Ovary (tissue), 3 donors: ENCODE data around the gene MAPRE3.

Experiments
- EP300 ChIP-seq: sonication (generic); formaldehyde crosslinking; IDR thresholded peaks from one replicate; pipeline ENCODE4 v1.6.1; 2017; ENCODE audit warnings: antibody characterized with exemption
- TF ChIP-seq, protein P1 (sequence below), 3 donors: fragments of 450-650 bp in 2 of 3; fragments of 200-600 bp in 1 of 3; IDR thresholded peaks; one replicate each; pipeline versions ENCODE4 v1.5.1 to v1.8.0; 2016 to 2022; ENCODE audit warnings: antibody characterized with exemption in 3 of 3, mild to moderate bottlenecking in 1 of 3
- donor health status: DM: no; HTN: no; CAD: no.

DNA sequence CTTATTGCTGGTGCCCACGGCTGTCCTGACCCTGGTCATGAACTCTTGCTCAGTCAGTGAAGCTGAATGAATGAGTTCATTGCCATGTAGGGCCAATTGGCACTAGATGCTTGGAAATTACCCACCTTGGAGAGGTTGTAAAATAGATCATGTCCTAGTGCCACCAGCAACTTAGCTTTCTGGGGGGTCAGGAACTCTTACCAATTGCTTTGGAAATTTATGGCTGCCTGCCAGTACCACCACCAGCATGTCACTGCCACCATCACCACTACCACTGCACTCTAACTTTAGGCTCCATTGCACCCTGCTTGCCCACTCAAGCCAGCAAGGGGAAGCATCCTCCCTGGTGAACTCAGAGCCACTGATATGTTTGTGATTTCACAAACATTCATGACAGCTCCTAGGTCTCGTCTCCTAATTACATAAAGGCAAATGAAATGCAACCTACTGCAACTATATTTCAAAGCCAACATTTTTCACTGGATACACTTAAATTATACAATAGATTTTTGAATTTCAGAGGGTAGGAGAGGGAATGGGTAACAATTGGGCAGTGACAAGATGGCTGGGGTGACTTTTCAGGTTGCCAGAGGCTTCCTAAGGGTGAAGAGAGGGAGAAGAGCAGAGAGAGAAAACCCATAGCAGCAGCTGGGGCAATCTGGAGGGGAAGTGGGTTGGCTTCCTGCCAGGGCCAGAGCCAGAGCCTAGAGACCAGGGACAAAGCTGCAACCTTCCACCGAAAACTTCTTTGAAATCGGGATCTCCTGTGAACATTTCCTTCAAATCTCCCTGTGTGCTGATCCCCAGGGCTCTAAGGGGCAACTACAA, 104.5 kb downstream of the MAPRE3 start:
- TF ChIP-seq, protein P1, sequence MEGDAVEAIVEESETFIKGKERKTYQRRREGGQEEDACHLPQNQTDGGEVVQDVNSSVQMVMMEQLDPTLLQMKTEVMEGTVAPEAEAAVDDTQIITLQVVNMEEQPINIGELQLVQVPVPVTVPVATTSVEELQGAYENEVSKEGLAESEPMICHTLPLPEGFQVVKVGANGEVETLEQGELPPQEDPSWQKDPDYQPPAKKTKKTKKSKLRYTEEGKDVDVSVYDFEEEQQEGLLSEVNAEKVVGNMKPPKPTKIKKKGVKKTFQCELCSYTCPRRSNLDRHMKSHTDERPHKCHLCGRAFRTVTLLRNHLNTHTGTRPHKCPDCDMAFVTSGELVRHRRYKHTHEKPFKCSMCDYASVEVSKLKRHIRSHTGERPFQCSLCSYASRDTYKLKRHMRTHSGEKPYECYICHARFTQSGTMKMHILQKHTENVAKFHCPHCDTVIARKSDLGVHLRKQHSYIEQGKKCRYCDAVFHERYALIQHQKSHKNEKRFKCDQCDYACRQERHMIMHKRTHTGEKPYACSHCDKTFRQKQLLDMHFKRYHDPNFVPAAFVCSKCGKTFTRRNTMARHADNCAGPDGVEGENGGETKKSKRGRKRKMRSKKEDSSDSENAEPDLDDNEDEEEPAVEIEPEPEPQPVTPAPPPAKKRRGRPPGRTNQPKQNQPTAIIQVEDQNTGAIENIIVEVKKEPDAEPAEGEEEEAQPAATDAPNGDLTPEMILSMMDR (IDR thresholded peaks at IDR 0.05): no peak
- no peak for TF ChIP-seq EP300
